ENCODE measurements around the gene TPX2.
A peak's percentile ranks its signal among the peaks of the same experiment; 100 is the strongest.

Gene TPX2

DNA sequence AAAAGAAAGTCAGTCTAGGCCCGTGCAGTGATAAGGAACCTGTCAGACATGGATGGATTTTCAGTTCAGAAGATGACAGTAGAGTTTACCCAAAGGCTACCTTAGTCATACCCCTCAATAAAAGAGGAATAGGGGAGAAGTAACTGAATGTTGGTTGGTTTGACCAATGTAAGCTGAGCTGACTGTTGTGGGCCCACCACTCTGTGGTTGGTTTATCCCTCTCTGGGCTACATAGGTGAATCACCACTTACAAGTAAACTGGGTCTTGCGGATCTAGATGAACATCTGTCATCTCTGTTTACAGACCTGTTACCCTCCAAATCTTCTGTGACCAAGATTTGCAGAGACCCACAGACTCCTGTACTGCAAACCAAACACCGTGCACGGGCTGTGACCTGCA is 42.9 kb downstream of the TPX2 start:
- TF ChIP-seq, protein P1, sequence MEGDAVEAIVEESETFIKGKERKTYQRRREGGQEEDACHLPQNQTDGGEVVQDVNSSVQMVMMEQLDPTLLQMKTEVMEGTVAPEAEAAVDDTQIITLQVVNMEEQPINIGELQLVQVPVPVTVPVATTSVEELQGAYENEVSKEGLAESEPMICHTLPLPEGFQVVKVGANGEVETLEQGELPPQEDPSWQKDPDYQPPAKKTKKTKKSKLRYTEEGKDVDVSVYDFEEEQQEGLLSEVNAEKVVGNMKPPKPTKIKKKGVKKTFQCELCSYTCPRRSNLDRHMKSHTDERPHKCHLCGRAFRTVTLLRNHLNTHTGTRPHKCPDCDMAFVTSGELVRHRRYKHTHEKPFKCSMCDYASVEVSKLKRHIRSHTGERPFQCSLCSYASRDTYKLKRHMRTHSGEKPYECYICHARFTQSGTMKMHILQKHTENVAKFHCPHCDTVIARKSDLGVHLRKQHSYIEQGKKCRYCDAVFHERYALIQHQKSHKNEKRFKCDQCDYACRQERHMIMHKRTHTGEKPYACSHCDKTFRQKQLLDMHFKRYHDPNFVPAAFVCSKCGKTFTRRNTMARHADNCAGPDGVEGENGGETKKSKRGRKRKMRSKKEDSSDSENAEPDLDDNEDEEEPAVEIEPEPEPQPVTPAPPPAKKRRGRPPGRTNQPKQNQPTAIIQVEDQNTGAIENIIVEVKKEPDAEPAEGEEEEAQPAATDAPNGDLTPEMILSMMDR (IDR thresholded peaks at IDR 0.05; ENCODE audit: low read depth, low read length) = no peak

DNA sequence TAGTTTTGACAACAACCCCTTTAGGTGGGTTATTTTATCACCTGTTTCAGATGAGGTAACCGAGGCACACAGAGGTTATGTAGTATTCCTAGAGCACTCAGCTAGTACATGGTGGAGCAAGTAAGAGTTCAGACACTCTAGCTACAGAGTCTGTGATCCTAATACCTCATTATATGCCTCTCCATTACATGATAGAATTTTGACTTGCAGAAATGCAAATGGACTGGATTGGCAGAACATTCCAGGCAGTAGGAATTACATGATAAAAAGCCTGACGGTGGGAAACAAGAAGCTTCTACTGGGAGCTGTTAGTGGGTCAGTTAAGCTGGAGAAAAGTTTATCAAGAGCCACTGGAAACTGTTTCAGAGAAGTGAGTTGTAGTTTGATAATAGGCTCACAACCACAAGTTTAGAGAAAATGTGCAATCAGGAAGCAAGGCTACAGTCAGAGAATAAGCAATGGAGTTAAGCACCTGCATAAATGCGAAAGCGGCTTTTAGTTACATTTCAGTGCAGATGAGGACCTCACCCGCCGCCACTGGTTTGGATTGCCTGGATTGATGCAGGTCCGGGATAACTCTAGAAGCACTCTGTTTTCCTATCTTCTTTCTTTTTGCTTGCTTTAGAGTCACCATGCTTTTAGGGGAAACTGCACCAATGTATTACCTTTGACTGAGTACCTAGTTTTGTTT is 45.4 kb downstream of the TPX2 start:
- TF ChIP-seq, protein P1 (IDR thresholded peaks at IDR 0.05; ENCODE audit: low read depth, low read length) = no peak
- H3K4me3 ChIP-seq (ENCODE audit: low read depth, low read length) = no peak overlapping the region

More for the DNA sequence above, 42.9 kb downstream of the TPX2 start:
- H3K4me3 ChIP-seq (ENCODE audit: low read depth, low read length) = no peak overlapping the region

DNA sequence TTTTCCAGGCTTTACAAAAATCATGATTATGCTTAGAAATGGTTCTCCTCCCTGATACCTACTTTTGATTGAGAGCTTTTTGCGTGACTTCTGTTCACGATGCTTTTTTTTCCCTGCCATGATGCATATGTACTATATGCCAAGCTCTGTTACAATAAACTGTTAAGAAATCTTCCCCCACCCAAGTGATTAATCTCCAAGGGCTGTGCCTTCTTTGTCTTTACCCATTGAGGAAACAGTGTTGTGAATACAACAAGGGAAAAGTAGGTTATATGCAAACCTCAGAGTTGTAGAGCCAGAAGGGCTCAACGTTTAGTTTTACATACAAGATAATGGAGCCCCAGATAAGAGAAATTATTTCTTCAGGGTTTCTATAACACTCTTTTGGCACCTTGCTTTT is 46.0 kb downstream of the TPX2 start:
- TF ChIP-seq, protein P1 (IDR thresholded peaks at IDR 0.05; ENCODE audit: low read depth, low read length) = no peak
- H3K4me3 ChIP-seq (ENCODE audit: low read depth, low read length) = no peak overlapping the region

DNA sequence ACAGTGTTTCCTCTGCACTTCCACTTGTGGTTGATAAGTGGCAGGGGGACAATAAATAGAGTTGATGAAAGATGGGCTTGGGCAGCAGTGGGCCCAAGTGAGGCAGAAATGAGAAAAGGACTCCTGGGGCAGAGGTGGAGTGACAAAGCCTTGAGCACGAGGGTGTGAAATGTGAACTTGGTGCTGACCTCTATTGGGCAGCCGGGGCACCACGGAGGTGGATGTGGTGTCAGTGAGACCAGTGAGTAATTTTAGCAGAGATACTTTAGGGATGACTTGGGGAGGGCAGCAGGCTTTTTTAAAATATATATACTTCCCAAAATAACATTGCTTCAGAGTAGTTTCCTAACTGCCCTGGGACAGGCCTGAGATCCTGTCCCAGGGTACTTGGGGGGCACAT is 49.5 kb downstream of the TPX2 start:
- no peak overlapping the region for H3K4me3 ChIP-seq (ENCODE audit: low read depth, low read length)
- TF ChIP-seq, protein P1 (IDR thresholded peaks at IDR 0.05; ENCODE audit: low read depth, low read length) = peak; percentile 14; the same call in 1 of the 2 replicates

DNA sequence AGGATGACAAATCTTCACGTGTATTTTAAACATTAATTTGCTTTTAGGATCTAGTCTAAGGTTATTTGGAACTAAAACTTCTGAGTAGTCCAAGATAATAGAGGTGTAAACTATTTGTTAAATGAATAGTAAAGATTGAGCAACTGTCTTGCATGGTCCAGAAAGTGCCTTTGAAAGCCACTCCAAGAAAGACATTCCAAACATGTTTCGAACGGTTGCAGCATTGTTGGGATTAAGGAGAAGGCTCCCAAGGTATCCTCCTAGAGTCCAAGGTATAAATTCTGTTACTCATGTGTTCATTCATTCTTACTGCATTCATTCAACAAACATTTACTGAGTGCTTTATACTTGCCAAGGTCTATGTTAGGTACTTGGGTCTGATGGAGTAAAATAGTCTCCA is 51.3 kb downstream of the TPX2 start:
- TF ChIP-seq, protein P1 (IDR thresholded peaks at IDR 0.05; ENCODE audit: low read depth, low read length) = no peak
- H3K4me3 ChIP-seq (ENCODE audit: low read depth, low read length) = no peak overlapping the region

DNA sequence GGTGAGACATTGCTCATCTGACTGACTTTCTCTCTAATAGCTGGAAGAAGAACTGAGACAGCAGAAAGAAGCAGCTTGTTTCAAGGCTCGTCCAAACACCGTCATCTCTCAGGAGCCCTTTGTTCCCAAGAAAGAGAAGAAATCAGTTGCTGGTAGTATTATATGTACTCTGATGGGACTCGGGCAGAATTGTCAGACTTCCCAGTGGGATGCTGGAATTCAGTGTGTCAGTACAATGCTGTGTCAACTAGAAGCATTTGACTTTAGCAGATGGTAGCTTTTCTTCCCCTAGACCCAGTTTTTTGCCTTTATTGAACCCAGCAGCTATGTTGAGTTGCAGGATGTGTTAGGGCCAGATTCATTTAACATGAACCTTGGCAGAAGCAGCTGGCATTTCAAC is 58.3 kb downstream of the TPX2 start:
- no peak overlapping the region for H3K4me3 ChIP-seq (ENCODE audit: low read depth, low read length)
- TF ChIP-seq, protein P1 (IDR thresholded peaks at IDR 0.05; ENCODE audit: low read depth, low read length) = no peak

DNA sequence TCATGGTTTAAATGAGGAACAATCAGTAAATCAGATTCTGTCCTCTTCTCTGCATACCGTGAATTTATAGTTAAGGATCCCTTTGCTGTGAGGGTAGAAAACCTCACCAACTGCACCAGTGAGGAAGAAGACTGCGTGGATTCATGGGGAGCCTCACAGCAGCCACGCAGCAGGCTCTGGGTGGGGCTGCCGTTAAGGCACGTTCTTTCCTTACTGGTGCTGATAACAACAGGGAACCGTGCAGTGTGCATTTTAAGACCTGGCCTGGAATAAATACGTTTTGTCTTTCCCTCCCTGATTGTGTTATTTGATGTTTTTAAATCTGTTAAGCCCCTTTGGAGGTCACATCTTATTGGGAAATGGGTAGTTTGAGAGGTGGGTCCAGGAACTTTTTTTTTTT is 62.4 kb downstream of the TPX2 start:
- TF ChIP-seq, protein P1 (IDR thresholded peaks at IDR 0.05; ENCODE audit: low read depth, low read length) = no peak
- H3K4me3 ChIP-seq (ENCODE audit: low read depth, low read length) = no peak overlapping the region
